HG03060 (cell line): ENCODE results near the gene POLE.
"Not testable (repeated sequence)": the region's sequence is repeated elsewhere in the genome, so short reads cannot be mapped to it uniquely, and the experiment has no call there.

Experiments
- ATAC-seq: cut with Tn5 transposase; IDR thresholded peaks from one replicate; pipeline ENCODE4 v1.9.1; 2021; ENCODE audit warnings: low read depth, moderate number of reproducible peaks; ENCODE audit not compliant: unreplicated experiment

The POLE gene

DNA sequence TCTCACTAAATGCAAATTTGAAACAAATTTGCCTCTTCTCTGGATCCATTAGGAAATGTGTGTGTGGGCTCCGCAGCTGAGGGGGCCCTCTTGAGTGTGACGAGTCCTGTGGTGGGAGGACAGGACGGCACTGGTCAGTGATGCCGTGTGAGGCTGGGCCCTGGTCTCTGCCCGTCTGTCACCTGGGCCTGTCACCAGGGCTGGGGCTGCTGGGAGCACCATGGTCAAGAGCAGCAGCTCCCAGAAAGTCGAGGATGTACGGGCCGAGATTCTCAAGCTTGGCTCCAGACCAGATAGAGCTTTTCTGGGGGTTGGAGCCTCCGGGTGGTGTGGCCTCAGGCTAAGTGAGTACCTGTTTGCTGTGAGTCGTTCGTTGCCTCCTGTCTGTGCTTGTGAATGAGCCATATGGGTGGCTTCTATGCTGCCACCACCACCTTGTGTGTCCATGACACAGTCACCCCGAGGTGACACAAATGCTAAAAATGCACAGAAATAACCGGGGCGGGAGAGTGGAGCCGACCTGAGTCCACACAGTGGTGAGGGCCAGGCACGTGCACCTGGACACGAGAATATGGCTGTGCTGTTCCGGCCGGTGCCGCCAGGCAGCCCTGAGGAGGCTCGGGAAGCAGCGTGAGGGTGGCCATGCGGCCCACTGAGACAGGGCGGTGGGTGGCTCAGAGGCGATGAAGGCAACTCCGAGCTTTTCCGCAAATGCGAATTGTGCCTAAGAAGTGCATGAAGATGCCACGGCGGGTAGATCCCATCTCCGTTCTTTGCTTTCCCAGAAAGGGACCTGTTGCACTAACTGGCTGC, 32.2 kb upstream of the POLE start:
- ATAC-seq: no peak

DNA sequence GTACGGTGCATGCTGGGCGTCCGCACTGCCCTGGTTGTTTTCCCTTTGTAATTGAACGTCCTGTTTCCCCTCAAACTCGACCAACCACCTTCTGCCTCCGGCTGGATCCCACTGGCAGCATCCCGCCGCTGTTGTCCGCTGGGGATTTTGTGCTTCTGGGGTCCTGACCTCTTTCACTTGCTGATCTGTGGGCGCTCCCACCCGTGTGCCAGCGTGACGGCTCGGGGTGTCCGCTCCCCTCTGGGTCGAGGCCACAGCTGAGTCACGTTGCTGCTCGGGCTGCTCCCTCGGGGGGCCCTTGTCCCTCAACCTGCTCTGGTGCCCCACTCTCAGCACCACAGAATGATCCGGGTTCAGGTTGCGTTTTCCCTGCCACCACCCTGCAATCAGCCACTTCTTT, 31.5 kb upstream of the POLE start:
- no peak for ATAC-seq

DNA sequence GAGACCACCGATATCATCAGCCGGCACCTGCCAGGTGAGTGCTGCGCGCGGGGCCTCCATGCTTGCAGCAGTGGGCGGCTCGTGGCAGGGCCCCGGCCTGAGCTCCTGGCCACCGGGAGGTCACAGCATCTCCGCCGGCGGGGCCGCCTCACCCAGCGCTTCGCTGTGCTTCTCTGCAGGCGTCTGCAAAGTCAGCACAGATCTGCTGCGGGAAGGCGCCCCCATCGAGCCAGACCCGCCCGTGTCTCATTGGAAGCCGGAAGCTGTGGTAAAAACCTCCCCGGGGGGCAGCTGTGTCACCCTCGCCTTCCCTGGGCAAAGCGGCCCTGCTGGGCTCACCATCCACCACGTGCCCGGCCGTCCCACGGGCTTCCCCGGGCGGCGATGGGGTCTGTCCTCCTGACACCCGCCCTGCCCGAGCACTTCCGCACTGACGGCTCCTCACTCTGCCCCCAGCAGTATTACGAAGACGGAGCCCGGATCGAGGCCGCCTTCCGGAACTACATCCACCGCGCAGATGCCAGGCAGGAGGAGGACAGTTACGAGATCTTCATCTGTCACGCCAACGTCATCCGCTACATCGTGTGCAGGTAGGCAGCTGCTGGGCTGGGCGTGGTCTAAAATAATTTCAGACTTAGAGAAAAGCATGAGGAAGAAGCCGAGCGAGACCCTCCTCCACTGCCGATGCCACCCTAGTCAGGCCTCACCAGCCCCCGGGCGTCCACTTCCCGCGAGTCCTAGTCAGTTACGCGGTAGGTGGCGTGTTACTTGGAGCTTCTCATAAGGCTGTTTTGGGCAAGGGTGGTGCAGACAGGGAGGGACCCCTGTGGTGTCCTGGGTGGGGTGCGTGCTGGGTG, 30.6 kb upstream of the POLE start:
- ATAC-seq: no peak

GRCh38 chr12:132717011-132717410, 29.9 kb upstream of the POLE start:
- ATAC-seq: no peak

DNA sequence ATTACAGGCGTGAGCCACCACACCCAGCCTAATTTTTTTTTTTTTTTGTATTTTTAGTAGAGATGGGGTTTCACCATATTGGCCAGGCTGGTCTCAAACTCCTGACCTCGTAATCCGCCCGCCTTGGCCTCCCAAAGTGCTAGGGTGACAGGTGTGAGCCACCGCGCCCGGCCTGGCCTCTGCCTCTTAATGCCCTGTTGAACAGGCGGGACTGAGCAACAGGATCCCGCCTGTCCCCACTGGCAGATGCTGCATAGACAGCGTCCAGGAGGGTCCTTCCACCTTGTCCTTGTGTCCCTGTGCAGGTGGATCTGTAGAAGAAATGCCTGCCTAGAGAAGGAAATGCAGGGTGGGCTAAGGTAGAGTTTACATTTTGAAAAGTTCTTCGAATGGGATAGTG, 29.2 kb upstream of the POLE start:
- ATAC-seq: no peak

GRCh38 chr12:132715874-132716273, 28.7 kb upstream of the POLE start:
- ATAC-seq: no peak

DNA sequence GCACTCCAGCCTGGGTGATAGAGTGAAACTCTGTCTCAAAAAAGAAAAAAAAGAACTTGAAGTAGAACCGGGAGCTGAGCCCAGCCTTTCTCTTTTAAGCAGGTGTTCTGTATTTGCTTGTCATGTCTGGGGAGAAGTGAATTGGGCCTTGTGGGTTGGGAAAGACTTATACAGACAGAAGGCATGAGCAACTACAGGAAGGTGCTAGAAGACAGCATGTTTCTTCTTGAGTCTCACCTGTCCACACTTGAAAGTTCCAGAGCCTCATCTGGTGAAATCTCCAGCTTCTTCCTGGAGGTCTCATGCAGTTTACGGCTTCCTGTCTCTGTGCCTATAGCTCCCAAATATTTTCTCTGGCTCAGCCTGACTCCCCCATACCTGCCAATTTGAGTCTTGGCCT, 26.0 kb upstream of the POLE start:
- ATAC-seq: no peak

DNA sequence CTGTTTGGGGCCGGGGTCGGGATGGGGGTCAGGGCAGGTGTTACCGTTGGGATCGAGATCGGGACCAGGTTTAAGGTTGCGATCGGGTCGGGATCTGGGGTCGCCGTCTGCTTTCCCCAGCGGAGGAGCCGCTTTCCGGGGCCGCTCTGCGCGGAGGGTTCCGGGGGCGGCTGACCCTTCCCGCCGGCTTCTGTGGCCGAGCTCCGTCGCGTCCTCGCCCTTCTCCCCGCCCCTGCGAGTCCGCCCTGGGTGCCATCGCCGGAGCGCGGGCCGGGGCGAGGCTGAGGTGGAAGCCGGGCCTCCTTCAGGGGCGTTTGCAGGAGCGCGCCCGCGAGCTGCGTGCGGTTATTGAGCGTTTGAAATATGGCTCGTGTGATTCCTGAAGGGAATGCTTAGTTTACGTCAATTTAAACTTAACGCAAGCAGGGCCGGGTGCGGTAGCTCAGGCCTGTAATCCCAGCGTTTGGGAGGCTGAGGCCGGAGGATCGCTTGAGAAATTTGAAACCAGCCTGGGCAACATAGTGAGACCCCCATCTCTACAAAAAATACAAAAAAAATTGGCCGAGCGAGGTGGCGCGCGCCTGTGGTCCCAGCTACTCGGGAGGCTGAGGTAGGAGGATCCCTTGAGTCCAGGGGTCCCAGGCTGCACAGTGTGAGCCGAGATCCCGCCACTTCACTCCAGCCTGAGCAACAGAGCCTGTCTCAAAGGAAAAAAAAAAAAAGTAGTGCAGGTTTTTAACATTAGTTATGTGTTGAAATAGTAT, 24.1 kb upstream of the POLE start:
- ATAC-seq: peak; percentile 6

- peak; percentile 56 for ATAC-seq
Measured at GRCh38 chr12:132710405-132711079, 23.4 kb upstream of the POLE start, which contains the start of gene PGAM5. Gene PGAM5 (plus strand): TSS chr12:132710842. CDS start chr12:132710877, 35 bp downstream.

DNA sequence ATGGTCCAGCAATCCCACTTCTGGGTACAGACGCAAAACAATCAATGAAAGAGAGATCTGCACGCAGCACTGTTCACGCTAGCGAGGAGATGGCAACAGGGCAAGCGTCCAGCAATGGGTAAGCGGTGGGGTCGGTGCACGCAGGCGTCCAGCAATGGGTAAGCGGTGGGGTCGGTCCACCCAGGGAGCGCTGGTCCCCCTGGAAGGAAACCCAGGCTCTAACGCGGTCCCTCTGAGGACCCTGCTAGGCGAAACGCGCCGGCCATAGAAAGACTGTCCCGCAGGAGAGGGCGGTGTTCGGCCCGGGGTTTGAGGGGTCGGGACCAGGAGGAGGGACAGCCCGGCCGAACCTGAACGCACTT, 22.9 kb upstream of the POLE start:
- ATAC-seq: peak; percentile 14

- ATAC-seq: no peak
Measured at GRCh38 chr12:132708150-132708549, 21.0 kb upstream of the POLE start.

DNA sequence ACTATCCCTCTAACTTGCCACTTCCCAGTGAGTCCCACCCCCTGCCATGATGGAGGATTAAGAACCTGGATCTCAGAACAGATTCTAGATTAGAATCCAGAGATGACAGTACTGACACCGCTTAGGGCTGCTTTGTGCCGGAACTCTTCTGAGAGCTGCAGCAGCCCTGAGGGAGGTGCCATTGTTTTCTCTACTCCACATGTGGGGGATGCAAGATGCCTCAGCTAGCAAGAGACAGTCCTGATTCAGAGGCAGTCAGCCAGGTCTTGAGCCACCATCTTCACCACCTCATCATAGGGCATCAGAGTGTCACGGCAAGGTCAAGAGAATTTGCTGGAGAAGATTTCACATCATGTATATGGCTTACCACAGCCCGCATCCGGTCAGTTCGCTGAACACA, 20.1 kb upstream of the POLE start:
- no peak for ATAC-seq

GRCh38 chr12:132703641-132704040, 16.5 kb upstream of the POLE start:
- no peak for ATAC-seq

GRCh38 chr12:132702640-132703039, 15.5 kb upstream of the POLE start:
- ATAC-seq: no peak

- peak; percentile 66 for ATAC-seq
Measured at GRCh38 chr12:132700212-132700822, 13.2 kb upstream of the POLE start.

- no peak for ATAC-seq
Measured at GRCh38 chr12:132698341-132698740, 11.2 kb upstream of the POLE start.

DNA sequence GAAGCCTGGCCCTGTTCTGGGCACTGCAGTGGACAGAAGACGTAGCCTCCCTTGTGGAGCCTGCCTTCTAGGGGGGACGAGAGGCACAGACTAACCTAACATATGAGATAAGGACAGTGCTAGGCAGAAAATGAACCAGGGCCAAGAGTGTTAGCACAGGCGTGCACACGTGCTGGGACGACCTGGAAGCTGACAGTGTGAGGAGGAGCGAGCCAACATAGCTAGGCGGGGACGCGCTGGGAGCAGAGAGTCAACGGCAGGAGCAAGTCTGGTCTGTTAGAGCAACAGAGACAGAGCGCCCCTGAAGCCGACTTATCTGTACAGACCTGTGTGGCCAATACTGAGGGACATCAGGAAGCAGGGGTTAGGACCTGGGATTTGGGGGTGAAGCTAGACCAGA, 8.3 kb upstream of the POLE start:
- ATAC-seq: no peak

DNA sequence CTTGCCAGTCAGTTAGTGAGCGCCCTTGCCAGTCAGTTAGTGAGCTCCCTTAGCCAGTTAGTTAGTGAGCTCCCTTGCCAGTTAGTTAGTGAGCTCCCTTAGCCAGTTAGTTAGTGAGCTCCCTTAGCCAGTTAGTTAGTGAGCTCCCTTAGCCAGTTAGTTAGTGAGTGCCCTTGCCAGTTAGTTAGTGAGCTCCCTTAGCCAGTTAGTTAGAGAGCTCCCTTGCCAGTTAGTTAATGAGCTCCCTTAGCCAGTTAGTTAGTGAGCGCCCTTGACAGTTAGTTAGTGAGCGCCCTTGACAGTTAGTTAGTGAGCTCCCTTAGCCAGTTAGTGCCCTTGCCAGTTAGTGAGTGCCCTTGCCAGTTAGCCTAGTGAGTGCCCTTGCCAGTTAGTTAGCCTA, 7.7 kb upstream of the POLE start:
- not testable (repeated sequence) for ATAC-seq

DNA sequence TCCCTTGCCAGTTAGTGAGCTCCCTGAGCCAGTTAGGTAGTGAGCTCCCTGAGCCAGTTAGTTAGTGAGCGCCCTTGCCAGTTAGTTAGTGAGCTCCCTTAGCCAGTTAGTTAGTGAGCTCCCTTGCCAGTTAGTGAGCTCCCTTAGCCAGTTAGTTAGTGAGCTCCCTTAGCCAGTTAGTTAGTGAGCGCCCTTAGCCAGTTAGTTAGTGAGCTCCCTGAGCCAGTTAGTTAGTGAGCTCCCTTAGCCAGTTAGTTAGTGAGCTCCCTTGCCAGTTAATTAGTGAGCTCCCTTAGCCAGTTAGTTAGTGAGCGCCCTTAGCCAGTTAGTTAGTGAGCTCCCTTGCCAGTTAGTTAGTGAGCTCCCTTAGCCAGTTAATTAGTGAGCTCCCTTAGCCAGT, 4.9 kb upstream of the POLE start:
- ATAC-seq: not testable (repeated sequence)

DNA sequence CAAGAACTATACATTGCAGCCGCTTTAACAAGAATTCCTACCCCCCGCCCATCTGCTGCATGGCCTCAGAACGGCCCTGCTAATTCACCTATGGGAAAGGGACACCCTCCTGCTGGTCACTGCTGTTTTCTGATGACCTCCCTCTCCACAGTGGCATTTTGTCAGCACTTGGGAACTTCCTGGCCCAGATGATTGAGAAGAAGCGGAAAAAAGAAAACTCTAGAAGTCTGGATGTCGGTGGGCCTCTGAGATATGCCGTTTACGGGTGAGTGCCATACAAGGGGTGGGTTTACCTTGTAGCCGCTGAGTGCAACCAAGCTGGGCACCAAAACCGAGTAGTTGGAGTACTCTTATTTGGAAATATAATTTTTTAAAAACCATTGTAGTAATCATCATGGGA, 3.0 kb upstream of the POLE start:
- no peak for ATAC-seq
